HepG2 (cell line): ENCODE data around the gene ENTPD6. TPM values are rescaled to one million over a fixed set of nuclear protein-coding genes. Genes with fewer than 3 reads are reported as not detected.
A peak's percentile ranks its signal among the peaks of the same experiment; 100 is the strongest.

Source experiments
- EP300 ChIP-seq, 3 experiments: sonication (generic) in 1 of 3; formaldehyde crosslinking in 1 of 3; IDR thresholded peaks; 2 replicates each; pipeline versions ENCODE4 v1.5.1 to v1.6.1; 2011 to 2020; ENCODE audit warnings: low read depth in 2 of 3, low read length in 2 of 3, borderline replicate concordance in 1 of 3, improper control_type of control experiment in 1 of 3, mild to moderate bottlenecking in 1 of 3, missing genetic modification reagents in 1 of 3, moderate library complexity in 1 of 3
- GATAD1 ChIP-seq: IDR thresholded peaks from 2 replicates; pipeline ENCODE4 v1.6.1; 2016; ENCODE audit warnings: missing genetic modification reagents, missing compliant biosample characterization
- KAT7 ChIP-seq: IDR thresholded peaks from 2 replicates; pipeline ENCODE4 v1.6.1; 2018; ENCODE audit warnings: borderline replicate concordance, missing compliant biosample characterization
- POLR2A ChIP-seq, 2 experiments: IDR thresholded peaks; 2 replicates each; pipeline ENCODE4 v1.6.1; 2011; ENCODE audit warnings: low read depth in 2 of 2, low read length in 2 of 2, mild to moderate bottlenecking in 1 of 2, moderate library complexity in 1 of 2; ENCODE audit not compliant: insufficient read depth in 1 of 2
- ZNF160 ChIP-seq: sonication (generic); formaldehyde crosslinking; IDR thresholded peaks from 2 replicates; pipeline ENCODE4 v1.8.0; 2022; ENCODE audit warnings: mild to moderate bottlenecking, inconsistent platforms, missing genetic modification reagents
- ZNF468 ChIP-seq: sonication (generic); formaldehyde crosslinking; IDR thresholded peaks from 2 replicates; pipeline ENCODE4 v1.8.0; 2022; ENCODE audit warnings: mild to moderate bottlenecking, moderate library complexity, missing genetic modification reagents
- ZNF563 ChIP-seq: sonication (generic); formaldehyde crosslinking; IDR thresholded peaks from 2 replicates; pipeline ENCODE4 v1.8.0; 2022; ENCODE audit warnings: mild to moderate bottlenecking, moderate library complexity, missing genetic modification reagents
- ZNF598 ChIP-seq: sonication (generic); formaldehyde crosslinking; IDR thresholded peaks from 2 replicates; pipeline ENCODE4 v1.5.1; 2020; ENCODE audit warnings: mild to moderate bottlenecking, missing genetic modification reagents, borderline replicate concordance
- ZNF879 ChIP-seq: sonication (generic); formaldehyde crosslinking; IDR thresholded peaks from 2 replicates; pipeline ENCODE4 v1.8.1; 2023; ENCODE audit warnings: missing genetic modification reagents
- polyA plus RNA-seq, 8 experiments: library from polyadenylated mRNA; depleted of rRNA in 3 of 8; stranded (reverse) in 7 of 8; unstranded in 1 of 8; fragments of >200 nt; fragmentation: Illumina TruSeq in 4 of 8; extraction: Trizol in 4 of 8; gene quantifications; 2 replicates each; pipeline versions ENCODE4 v1.2.1 to v1.2.3, GENCODE V29; 2011 to 2016; ENCODE audit warnings: low read depth in 4 of 8, missing spikeins in 1 of 8, mixed read lengths in 1 of 8; ENCODE audit not compliant: insufficient read depth in 1 of 8
- total RNA-seq, 5 experiments: library from RNA; depleted of rRNA; stranded (reverse); fragments of >200 nt; fragmentation: Illumina TruSeq; extraction: Trizol; gene quantifications; 2 replicates each; pipeline ENCODE4 v1.2.3, GENCODE V29; 2016; ENCODE audit warnings: low read depth in 1 of 5
- TF ChIP-seq, protein P1 (sequence below): fragments of 450-650 bp; IDR thresholded peaks from 2 replicates; pipeline ENCODE4 v1.6.1; 2017
- TF ChIP-seq, protein P2 (sequence below): sonication (generic); formaldehyde crosslinking; IDR thresholded peaks from 2 replicates; pipeline ENCODE4 v1.5.0; 2020; ENCODE audit warnings: mild to moderate bottlenecking, missing genetic modification reagents, borderline replicate concordance
- TF ChIP-seq, protein P3 (sequence below): sonication (generic); formaldehyde crosslinking; IDR thresholded peaks from 2 replicates; pipeline ENCODE4 v1.4.0; 2020; ENCODE audit warnings: mild to moderate bottlenecking, missing genetic modification reagents
- TF ChIP-seq, protein P4 (sequence below): sonication (generic); formaldehyde crosslinking; IDR thresholded peaks from 2 replicates; pipeline ENCODE4 v1.4.0; 2020; ENCODE audit warnings: missing genetic modification reagents

The ENTPD6 gene
- total and polyA plus RNA-seq, 2 of the 13 experiments (the other 11 are each of a cell fraction or from before 2014, with no cell fraction given): 164 to 172 TPM

DNA sequence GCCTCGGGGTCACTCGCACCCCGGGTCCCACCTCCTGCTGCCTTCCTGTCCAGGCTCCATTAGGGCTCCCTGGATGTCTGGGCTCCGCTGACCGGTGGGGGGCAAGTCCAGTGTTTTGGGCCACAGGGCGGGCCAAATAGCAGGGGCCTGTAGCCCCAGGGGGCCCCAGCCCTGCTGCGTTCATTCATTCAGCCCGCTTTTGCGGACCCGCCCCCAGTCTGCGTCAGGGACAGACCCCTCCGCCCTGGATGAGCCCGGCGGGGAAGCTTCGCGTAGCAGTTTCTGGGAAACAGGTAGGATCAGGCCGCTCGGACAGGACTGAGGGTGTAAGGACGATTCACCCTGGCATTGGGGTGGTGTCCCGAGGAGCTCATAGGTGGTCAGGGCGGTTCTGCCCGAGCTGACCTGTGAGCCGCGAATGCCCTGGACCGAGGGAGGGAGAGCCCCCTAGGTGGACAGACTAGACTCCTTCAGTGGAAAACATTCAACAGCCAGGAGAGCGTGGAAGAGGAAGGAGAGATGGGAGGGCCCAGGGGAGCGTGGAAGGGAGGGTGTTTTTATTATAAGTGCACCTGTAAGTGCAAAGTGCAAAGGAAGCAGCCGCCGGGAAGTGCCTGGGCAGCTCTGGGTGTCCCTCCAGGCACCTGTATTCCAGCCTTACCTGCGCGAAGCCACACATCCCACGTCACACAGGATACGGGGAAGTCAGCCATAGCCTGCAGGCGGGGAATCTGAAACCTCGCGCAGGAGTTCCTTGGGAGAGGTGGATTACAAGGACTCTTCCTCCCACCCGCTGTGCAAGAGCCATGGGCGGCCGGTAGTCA is 662 bp downstream of the ENTPD6 start (continued):
- TF ChIP-seq ZNF468 (CRISPR knock-in tag) (no peak), GATAD1 (no peak), POLR2A (IDR thresholded peaks at IDR 0.05; ENCODE audit: insufficient read depth in 1 of 2, low read depth in 2 of 2, low read length in 2 of 2) (no peak), ZNF160 (CRISPR knock-in tag) (0 out of 2 replicates have a peak, but pooled peaks have one; percentile 31), EP300 (IDR thresholded peaks at IDR 0.05; ENCODE audit: low read depth in 2 of 2, low read length in 2 of 2) (0 out of 4 replicates have a peak, but pooled peaks of 1 of the 2 experiments have one; percentile 29), EP300 (CRISPR knock-in tag; IDR thresholded peaks at IDR 0.05; ENCODE audit: borderline replicate concordance) (no peak), ZNF598 (CRISPR knock-in tag) (peak; percentile 78; the same call in 1 of the 2 replicates), ZNF563 (CRISPR knock-in tag) (no peak; the same call in 1 of the 2 replicates), KAT7 (CRISPR knock-in tag) (no peak), ZNF879 (no peak)
- TF ChIP-seq, protein P1, sequence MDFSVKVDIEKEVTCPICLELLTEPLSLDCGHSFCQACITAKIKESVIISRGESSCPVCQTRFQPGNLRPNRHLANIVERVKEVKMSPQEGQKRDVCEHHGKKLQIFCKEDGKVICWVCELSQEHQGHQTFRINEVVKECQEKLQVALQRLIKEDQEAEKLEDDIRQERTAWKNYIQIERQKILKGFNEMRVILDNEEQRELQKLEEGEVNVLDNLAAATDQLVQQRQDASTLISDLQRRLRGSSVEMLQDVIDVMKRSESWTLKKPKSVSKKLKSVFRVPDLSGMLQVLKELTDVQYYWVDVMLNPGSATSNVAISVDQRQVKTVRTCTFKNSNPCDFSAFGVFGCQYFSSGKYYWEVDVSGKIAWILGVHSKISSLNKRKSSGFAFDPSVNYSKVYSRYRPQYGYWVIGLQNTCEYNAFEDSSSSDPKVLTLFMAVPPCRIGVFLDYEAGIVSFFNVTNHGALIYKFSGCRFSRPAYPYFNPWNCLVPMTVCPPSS: no peak
- TF ChIP-seq, protein P2, sequence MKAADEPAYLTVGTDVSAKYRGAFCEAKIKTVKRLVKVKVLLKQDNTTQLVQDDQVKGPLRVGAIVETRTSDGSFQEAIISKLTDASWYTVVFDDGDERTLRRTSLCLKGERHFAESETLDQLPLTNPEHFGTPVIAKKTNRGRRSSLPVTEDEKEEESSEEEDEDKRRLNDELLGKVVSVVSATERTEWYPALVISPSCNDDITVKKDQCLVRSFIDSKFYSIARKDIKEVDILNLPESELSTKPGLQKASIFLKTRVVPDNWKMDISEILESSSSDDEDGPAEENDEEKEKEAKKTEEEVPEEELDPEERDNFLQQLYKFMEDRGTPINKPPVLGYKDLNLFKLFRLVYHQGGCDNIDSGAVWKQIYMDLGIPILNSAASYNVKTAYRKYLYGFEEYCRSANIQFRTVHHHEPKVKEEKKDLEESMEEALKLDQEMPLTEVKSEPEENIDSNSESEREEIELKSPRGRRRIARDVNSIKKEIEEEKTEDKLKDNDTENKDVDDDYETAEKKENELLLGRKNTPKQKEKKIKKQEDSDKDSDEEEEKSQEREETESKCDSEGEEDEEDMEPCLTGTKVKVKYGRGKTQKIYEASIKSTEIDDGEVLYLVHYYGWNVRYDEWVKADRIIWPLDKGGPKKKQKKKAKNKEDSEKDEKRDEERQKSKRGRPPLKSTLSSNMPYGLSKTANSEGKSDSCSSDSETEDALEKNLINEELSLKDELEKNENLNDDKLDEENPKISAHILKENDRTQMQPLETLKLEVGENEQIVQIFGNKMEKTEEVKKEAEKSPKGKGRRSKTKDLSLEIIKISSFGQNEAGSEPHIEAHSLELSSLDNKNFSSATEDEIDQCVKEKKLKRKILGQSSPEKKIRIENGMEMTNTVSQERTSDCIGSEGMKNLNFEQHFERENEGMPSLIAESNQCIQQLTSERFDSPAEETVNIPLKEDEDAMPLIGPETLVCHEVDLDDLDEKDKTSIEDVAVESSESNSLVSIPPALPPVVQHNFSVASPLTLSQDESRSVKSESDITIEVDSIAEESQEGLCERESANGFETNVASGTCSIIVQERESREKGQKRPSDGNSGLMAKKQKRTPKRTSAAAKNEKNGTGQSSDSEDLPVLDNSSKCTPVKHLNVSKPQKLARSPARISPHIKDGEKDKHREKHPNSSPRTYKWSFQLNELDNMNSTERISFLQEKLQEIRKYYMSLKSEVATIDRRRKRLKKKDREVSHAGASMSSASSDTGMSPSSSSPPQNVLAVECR: peak; percentile 88
- TF ChIP-seq, protein P3, sequence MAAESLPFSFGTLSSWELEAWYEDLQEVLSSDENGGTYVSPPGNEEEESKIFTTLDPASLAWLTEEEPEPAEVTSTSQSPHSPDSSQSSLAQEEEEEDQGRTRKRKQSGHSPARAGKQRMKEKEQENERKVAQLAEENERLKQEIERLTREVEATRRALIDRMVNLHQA: no peak
- TF ChIP-seq, protein P4, sequence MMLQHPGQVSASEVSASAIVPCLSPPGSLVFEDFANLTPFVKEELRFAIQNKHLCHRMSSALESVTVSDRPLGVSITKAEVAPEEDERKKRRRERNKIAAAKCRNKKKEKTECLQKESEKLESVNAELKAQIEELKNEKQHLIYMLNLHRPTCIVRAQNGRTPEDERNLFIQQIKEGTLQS (CRISPR knock-in tag): no peak
